Right lobe of liver (tissue), 4 donors: Measurements from ENCODE around the gene TARBP1.

Source experiments
- CTCF ChIP-seq, 4 donors: fragments of 200-600 bp in 3 of 4; fragments of 450-650 bp in 1 of 4; IDR thresholded peaks; one replicate each; pipeline versions ENCODE4 v1.5.1 to v1.8.0; 2016 to 2022; ENCODE audit warnings: antibody characterized with exemption in 4 of 4, mild to moderate bottlenecking in 2 of 4
- POLR2A ChIP-seq: fragments of 450-650 bp; IDR thresholded peaks from one replicate; pipeline ENCODE4 v1.6.1; 2017; ENCODE audit warnings: antibody characterized with exemption, mild to moderate bottlenecking
- donor health status: DM: no; HTN: no; CAD: no.
- donor health status: DM: no; HTN: no; CAD: no.
- donor health status: DM: no; HTN: yes; CAD: no.

DNA sequence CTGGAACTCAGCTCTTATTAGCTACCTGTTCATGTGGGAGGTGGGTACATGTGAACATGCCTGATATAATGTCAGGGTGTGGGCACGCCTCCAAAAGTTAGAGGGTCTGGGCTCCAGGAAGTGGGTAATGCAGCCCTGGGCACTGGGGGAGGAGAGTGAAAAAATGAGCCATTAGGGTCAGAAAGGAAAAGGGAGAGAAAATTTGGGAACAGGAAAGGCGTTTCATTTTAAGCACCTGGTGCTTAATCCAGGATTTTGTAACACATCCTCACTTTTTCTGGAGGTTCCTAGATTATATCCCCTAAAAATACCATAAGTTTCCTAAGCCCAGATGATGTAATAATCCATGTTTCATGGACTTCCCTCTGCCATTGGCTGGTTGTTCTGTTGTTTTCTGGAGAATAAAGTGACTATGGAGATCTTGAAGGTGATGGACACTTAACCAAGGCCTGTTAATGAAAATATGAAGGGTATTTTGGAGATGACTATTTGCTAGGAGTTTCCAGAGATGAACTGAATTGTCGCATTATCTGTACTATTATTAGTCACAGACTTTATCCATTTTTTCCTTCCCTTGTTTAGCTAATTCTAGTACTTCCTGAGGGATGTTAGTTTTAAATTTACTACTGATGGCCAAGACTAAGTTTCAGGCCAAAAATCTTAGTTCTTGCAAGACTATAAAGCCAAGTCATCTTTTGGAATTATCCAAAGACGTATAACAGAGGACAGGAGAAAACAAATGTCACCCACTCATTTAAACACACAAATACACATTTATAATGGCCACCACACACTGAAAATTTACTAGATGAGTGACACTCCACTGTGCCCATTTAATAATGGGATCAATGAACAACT is 24.4 kb upstream of the TARBP1 start:
- TF ChIP-seq CTCF (IDR thresholded peaks at IDR 0.05), result no peak
- no peak for TF ChIP-seq POLR2A
